Gastrocnemius medialis (tissue), 4 donors: Measurements from ENCODE around the gene TBXA2R. TPM values are rescaled to one million over a fixed set of nuclear protein-coding genes. Genes with fewer than 3 reads are reported as not detected.

Experiments
- ATAC-seq, 2 donors: fragments of 150-250 bp; one replicate each; pipeline ENCODE4 v1.9.1; 2016
- DNase-seq, 2 donors: peaks; one replicate each; pipeline ENCODE4 v3.0.0-alpha.2; 2019
- H3K27ac ChIP-seq, 4 donors: fragments of 200-600 bp; sonication (generic); 1 replicate in 1 of 4; 2 replicates in 3 of 4; pipeline ENCODE4 v1.5.1; 2016 to 2018; ENCODE audit warnings: mild to moderate bottlenecking in 2 of 4, moderate library complexity in 1 of 4
- H3K27me3 ChIP-seq, 3 donors: fragments of 200-600 bp; sonication (generic) in 2 of 3; 1 replicate in 1 of 3; 2 replicates in 2 of 3; pipeline versions ENCODE4 v1.5.1 to v1.6.0; 2016 to 2019; ENCODE audit warnings: mild to moderate bottlenecking in 1 of 3, moderate library complexity in 1 of 3
- H3K36me3 ChIP-seq, 2 donors: fragments of 200-600 bp; sonication (generic) in 1 of 2; one replicate each; pipeline ENCODE4 v1.5.1; 2017 to 2018
- H3K4me1 ChIP-seq, 2 donors: fragments of 200-600 bp; sonication (generic) in 1 of 2; one replicate each; pipeline ENCODE4 v1.5.1; 2016 to 2017; ENCODE audit warnings: mild to moderate bottlenecking in 2 of 2
- H3K4me3 ChIP-seq, 4 donors: fragments of 200-600 bp; sonication (generic) in 3 of 4; 1 replicate in 1 of 4; 2 replicates in 3 of 4; pipeline ENCODE4 v1.5.1; 2016 to 2019; ENCODE audit warnings: mild to moderate bottlenecking in 2 of 4
- H3K9me3 ChIP-seq, 3 donors: fragments of 200-600 bp; sonication (generic) in 2 of 3; 1 replicate in 1 of 3; 2 replicates in 2 of 3; pipeline ENCODE4 v1.5.1; 2016 to 2019
- CTCF ChIP-seq, 5 experiments: fragments of 450-650 bp in 3 of 5; fragments of 200-600 bp in 2 of 5; sonication (generic) in 2 of 5; IDR thresholded peaks in 4 of 5; conservative IDR thresholded peaks in 1 of 5; 1 replicate in 4 of 5; 2 replicates in 1 of 5; pipeline ENCODE4 v1.5.1; 2016 to 2019; ENCODE audit warnings: antibody characterized with exemption in 5 of 5, mild to moderate bottlenecking in 3 of 5, moderate library complexity in 3 of 5
- POLR2A ChIP-seq, 2 donors: fragments of 450-650 bp; IDR thresholded peaks; one replicate each; pipeline ENCODE4 v1.6.1; 2017; ENCODE audit warnings: antibody characterized with exemption in 2 of 2, mild to moderate bottlenecking in 2 of 2, moderate library complexity in 2 of 2
- in situ Hi-C, 4 donors: fragments of 200-750 bp; cut with MboI; loops; one replicate each; pipeline versions ENCODE4 v1.15.0 to v1.8.0; 2017; ENCODE audit warnings: low sequenced_read_pairs in 4 of 4
- intact Hi-C: fragments of 100-400 bp; cut with DNase I; formaldehyde crosslinking; loops from one replicate; pipeline ENCODE4 v1.15.1; 2023; ENCODE audit warnings: low total_unique reads
- total RNA-seq, 4 donors: library from RNA; depleted of rRNA; stranded (reverse); fragments of >200 nt; gene quantifications; one replicate each; pipeline versions ENCODE4 v1.1.0 to v1.2.3, GENCODE V29; 2016

TBXA2R gene
- total RNA-seq, 4 donors from 2014 or later, result 0.36 to 1.2 (median 0.51) TPM; not detected in 1

DNA sequence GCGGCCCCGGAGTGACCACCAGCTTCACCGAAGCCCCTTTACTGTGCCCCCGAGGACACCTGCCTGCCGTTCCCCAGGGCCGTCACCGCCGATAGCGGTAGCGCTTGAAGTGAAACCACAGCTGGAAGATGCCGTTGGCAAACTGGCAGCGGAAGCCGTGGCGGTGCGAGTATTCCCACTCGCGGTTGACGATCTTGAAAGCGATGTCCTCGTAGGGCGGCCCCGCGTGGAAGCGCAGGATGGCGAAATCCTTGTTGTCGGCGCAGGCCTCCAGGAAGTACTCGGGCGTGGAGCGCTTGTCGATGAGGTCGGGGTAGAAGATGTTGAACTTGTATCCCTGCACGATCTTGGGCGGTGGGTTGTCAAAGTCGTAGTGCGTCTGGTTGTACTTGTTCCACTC, 5.2 kb upstream of the TBXA2R start:
- intact Hi-C loops (no loop called here), in situ Hi-C loops (no loop called here)
- peaks cover 6 to 13% of the 10 kb centered on the region in 2 donors for H3K4me1 ChIP-seq
- H3K4me3 ChIP-seq, result no peak overlapping the region
- DNase-seq (no peak), ATAC-seq (no peak)
- no peak overlapping the region for H3K27ac ChIP-seq
- H3K9me3 ChIP-seq, result no peaks in the 10 kb centered on the region
- H3K36me3 ChIP-seq, result peaks cover 3 to 33% of the 10 kb centered on the region in 2 donors
- peaks cover 0 to 4% (median 2%) of the 10 kb centered on the region in 3 donors for H3K27me3 ChIP-seq
- TF ChIP-seq CTCF (IDR thresholded peaks at IDR 0.05 in 4 of 5, conservative IDR thresholded peaks at IDR 0.05 in 1 of 5), result no peak

- peaks cover 6 to 10% (median 7%) of the 10 kb centered on the region in 3 donors for H3K27me3 ChIP-seq
- DNase-seq (no peak), ATAC-seq (no peak)
- H3K9me3 ChIP-seq, result no peaks in the 10 kb centered on the region
- peak overlapping the region in 3 of 4 donors; percentile 18 to 80 (median 72) for H3K27ac ChIP-seq
- TF ChIP-seq CTCF (IDR thresholded peaks at IDR 0.05 in 4 of 5, conservative IDR thresholded peaks at IDR 0.05 in 1 of 5), result no peak
- intact Hi-C loops (no loop called here), in situ Hi-C loops (no loop called here)
- H3K4me1 ChIP-seq, result peaks cover 6 to 19% of the 10 kb centered on the region in 2 donors
- H3K4me3 ChIP-seq, result no peak overlapping the region
- H3K36me3 ChIP-seq, result peaks cover 3 to 29% of the 10 kb centered on the region in 2 donors
These were observed 4.4 kb upstream of the TBXA2R start for GRCh38 chr19:3610745-3611717.

DNA sequence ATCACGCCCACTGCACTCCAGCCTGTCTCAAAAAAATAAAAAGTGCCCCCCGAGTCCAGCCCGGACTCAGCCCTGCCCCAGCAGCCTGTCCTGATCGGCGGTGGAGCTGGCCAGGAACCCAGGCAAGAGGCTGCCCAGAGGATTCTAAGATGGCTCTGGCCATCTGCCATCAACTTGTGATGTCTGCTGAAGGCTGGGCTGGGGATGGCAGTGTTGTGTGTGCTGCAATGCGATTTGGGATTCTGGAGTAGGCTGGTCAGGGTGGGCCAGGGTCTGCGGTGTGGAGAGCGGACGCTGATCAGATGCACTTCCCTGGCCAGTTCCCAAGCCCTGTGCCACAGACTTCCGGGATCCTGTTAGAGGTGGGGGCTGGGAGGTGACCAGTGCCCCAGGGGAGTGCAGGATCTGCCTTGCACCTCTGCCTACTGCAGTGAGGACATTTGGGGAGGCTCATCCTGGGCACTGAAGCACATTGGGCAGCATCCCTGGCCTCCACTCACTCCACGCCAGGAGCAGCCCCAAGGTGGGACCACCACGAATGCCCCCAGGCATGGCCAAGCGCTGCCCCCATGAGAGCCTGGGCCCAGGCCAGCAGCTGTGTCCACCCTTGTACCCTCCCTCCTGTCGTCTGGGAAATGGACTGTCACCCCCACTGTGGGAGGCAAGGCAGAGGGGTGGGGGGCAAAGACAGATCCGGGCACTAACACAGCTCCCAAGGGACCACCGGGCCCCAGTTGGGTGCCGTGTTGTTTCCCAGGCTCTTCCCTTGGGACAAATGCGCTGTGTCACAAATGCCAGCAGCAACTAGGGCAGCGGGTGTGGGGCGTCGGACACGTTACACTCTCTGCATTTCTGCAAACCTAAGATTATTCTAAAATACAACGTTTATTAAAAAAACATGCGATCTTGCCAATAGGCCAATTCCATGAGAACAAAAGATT, 3.4 kb upstream of the TBXA2R start:
- intact Hi-C loops (no loop called here), in situ Hi-C loops (no loop called here)
- no peak for TF ChIP-seq CTCF (IDR thresholded peaks at IDR 0.05 in 4 of 5, conservative IDR thresholded peaks at IDR 0.05 in 1 of 5)
- no peak for TF ChIP-seq POLR2A (IDR thresholded peaks at IDR 0.05)
- Histone ChIP-seq H3K4me3 (no peak overlapping the region), H3K27ac (peak overlapping the region in 3 of 4 donors; percentile 72 to 80 (median 75)), H3K9me3 (no peaks in the 10 kb centered on the region), H3K36me3 (peaks cover 3 to 27% of the 10 kb centered on the region in 2 donors), H3K4me1 (peaks cover 6 to 23% of the 10 kb centered on the region in 2 donors), H3K27me3 (peaks cover 15 to 19% (median 16%) of the 10 kb centered on the region in 3 donors)
- ATAC-seq, result no peak
- no peak for DNase-seq

DNA sequence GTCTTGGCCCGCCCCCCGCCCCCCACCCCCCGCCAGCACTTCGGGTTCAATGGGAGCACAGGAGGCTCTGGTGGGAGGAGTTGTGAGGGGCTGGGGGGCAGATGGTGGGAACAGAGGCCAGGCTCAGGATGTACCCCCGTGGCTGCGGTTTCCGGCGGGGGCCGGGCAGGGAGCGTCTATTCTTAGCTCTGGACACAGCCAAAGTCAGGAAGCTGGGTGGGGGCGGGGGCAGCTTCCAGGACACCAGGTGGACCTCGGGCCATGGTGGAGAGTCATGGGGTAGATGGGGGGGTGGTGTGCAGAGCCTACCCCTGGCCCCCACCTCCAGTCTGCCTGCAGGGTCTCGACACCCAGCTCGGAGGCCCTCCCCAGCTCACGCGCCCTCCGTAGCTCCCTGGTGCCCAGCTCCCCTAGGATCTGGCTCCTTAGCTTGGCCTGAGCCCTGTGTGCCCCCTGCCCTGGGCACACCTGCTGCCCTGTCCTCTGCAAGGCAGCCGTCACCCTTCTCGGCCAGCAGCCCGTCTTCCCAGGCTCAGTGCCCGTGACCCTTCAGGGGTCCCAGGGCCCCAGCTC, 2.2 kb upstream of the TBXA2R start:
- H3K36me3 ChIP-seq, result peaks cover 3 to 27% of the 10 kb centered on the region in 2 donors
- intact Hi-C loops (no loop called here), in situ Hi-C loops (no loop called here)
- H3K27me3 ChIP-seq, result peaks cover 18 to 21% (median 19%) of the 10 kb centered on the region in 3 donors
- no peak for DNase-seq
- H3K4me3 ChIP-seq, result no peak overlapping the region
- no peak for ATAC-seq
- H3K27ac ChIP-seq, result peak overlapping the region; percentile 62 to 80 (median 74)
- peaks cover 6 to 23% of the 10 kb centered on the region in 2 donors for H3K4me1 ChIP-seq
- TF ChIP-seq POLR2A (IDR thresholded peaks at IDR 0.05) (no peak), CTCF (IDR thresholded peaks at IDR 0.05 in 4 of 5, conservative IDR thresholded peaks at IDR 0.05 in 1 of 5) (no peak)
- no peaks in the 10 kb centered on the region for H3K9me3 ChIP-seq
